ENCODE measurements around the gene TPRX2. TPM values are rescaled to one million over a fixed set of nuclear protein-coding genes. Genes with fewer than 3 reads are reported as not detected.
"Not testable (repeated sequence)": the region's sequence is repeated elsewhere in the genome, so short reads cannot be mapped to it uniquely, and the experiment has no call there.

Gene TPRX2
- total RNA-seq, 1 donor from 2014 or later, result not detected

GRCh38 chr19:47859838-47860237 is 803 bp downstream of the TPRX2 start:
- H3K36me3 Mint-ChIP-seq (ENCODE audit: low read depth, unreplicated experiment); DNase-seq (ENCODE audit: low read depth); FAIRE-seq; H3K27me3 Mint-ChIP-seq (ENCODE audit: low read depth, unreplicated experiment); H2AFZ ChIP-seq (ENCODE audit: low read depth, low read length); H3K4me1 ChIP-seq (ENCODE audit: insufficient read depth, low read length); H3K4me2 ChIP-seq (ENCODE audit: low read length); H3K4me1 Mint-ChIP-seq (ENCODE audit: low read depth, unreplicated experiment); H3K27ac ChIP-seq (ENCODE audit: low read depth, low read length); H3K4me3 Mint-ChIP-seq (ENCODE audit: unreplicated experiment); H4K20me1 ChIP-seq (ENCODE audit: insufficient read depth, low read length); H3K9me3 Mint-ChIP-seq (ENCODE audit: unreplicated experiment); H3K27ac Mint-ChIP-seq (ENCODE audit: unreplicated experiment); H3K9me3 ChIP-seq (ENCODE audit: insufficient read depth, low read depth, low read length); H3K36me3 ChIP-seq (ENCODE audit: insufficient read depth, low read length); H3K4me3 ChIP-seq (ENCODE audit: insufficient read depth, low read depth, low read length); H3K9ac ChIP-seq (ENCODE audit: low read length); H3K79me2 ChIP-seq (ENCODE audit: insufficient read depth, low read length); H3K27me3 ChIP-seq (ENCODE audit: insufficient read depth, low read length): not testable (repeated sequence)

GRCh38 chr19:47860602-47861297 is 1.7 kb downstream of the TPRX2 start:
- H3K4me1 ChIP-seq (ENCODE audit: insufficient read depth, low read length), result no peaks in the 10 kb centered on the region
- DNase-seq (ENCODE audit: low read depth), result no peak
- no peak for FAIRE-seq
- H3K27ac ChIP-seq (ENCODE audit: low read depth, low read length), result no peak overlapping the region
- H3K36me3 ChIP-seq (ENCODE audit: insufficient read depth, low read length), result no peaks in the 10 kb centered on the region
- no peak overlapping the region for H2AFZ ChIP-seq (ENCODE audit: low read depth, low read length)
- peaks cover 8% of the 10 kb centered on the region for H3K9me3 Mint-ChIP-seq (ENCODE audit: unreplicated experiment)
- no peak overlapping the region for H3K9ac ChIP-seq (ENCODE audit: low read length)
- H3K27me3 Mint-ChIP-seq (ENCODE audit: low read depth, unreplicated experiment), result peaks cover 3% of the 10 kb centered on the region
- no peaks in the 10 kb centered on the region for H3K9me3 ChIP-seq (ENCODE audit: insufficient read depth, low read depth, low read length)
- H4K20me1 ChIP-seq (ENCODE audit: insufficient read depth, low read length), result no peaks in the 10 kb centered on the region
- no peaks in the 10 kb centered on the region for H3K27me3 ChIP-seq (ENCODE audit: insufficient read depth, low read length)
- TF ChIP-seq CTCF (IDR thresholded peaks at IDR 0.05; ENCODE audit: insufficient read depth, low read depth, low read length) (no peak), EZH2 (IDR thresholded peaks at IDR 0.05; ENCODE audit: insufficient read depth, low read length) (no peak)
- H3K79me2 ChIP-seq (ENCODE audit: insufficient read depth, low read length), result no peaks in the 10 kb centered on the region
- no peaks in the 10 kb centered on the region for H3K36me3 Mint-ChIP-seq (ENCODE audit: low read depth, unreplicated experiment)
- no peak overlapping the region for H3K4me3 Mint-ChIP-seq (ENCODE audit: unreplicated experiment)
- no peak overlapping the region for H3K4me3 ChIP-seq (ENCODE audit: insufficient read depth, low read depth, low read length)
- no peaks in the 10 kb centered on the region for H3K4me1 Mint-ChIP-seq (ENCODE audit: low read depth, unreplicated experiment)
- H3K4me2 ChIP-seq (ENCODE audit: low read length), result no peak overlapping the region
- no peak overlapping the region for H3K27ac Mint-ChIP-seq (ENCODE audit: unreplicated experiment)

GRCh38 chr19:47861630-47862029 is 2.6 kb downstream of the TPRX2 start:
- Mint-ChIP-seq H3K36me3 (ENCODE audit: low read depth, unreplicated experiment) (no peaks in the 10 kb centered on the region), H3K27me3 (ENCODE audit: low read depth, unreplicated experiment) (peaks cover 3% of the 10 kb centered on the region), H3K4me1 (ENCODE audit: low read depth, unreplicated experiment) (no peaks in the 10 kb centered on the region), H3K27ac (ENCODE audit: unreplicated experiment) (no peak overlapping the region), H3K4me3 (ENCODE audit: unreplicated experiment) (no peak overlapping the region), H3K9me3 (ENCODE audit: unreplicated experiment) (peaks cover 8% of the 10 kb centered on the region)
- H3K36me3 ChIP-seq (ENCODE audit: insufficient read depth, low read length), result no peaks in the 10 kb centered on the region
- DNase-seq (ENCODE audit: low read depth) (no peak), FAIRE-seq (no peak)
- no peak overlapping the region for H3K4me2 ChIP-seq (ENCODE audit: low read length)
- no peaks in the 10 kb centered on the region for H3K27me3 ChIP-seq (ENCODE audit: insufficient read depth, low read length)
- no peaks in the 10 kb centered on the region for H3K79me2 ChIP-seq (ENCODE audit: insufficient read depth, low read length)
- H4K20me1 ChIP-seq (ENCODE audit: insufficient read depth, low read length), result no peaks in the 10 kb centered on the region
- no peak for TF ChIP-seq CTCF (IDR thresholded peaks at IDR 0.05; ENCODE audit: insufficient read depth, low read depth, low read length)
- TF ChIP-seq EZH2 (IDR thresholded peaks at IDR 0.05; ENCODE audit: insufficient read depth, low read length), result no peak
- H3K4me3 ChIP-seq (ENCODE audit: insufficient read depth, low read depth, low read length), result no peak overlapping the region
- no peaks in the 10 kb centered on the region for H3K9me3 ChIP-seq (ENCODE audit: insufficient read depth, low read depth, low read length)
- no peak overlapping the region for H3K9ac ChIP-seq (ENCODE audit: low read length)
- no peak overlapping the region for H3K27ac ChIP-seq (ENCODE audit: low read depth, low read length)
- H2AFZ ChIP-seq (ENCODE audit: low read depth, low read length), result no peak overlapping the region
- H3K4me1 ChIP-seq (ENCODE audit: insufficient read depth, low read length), result no peaks in the 10 kb centered on the region

Data from astrocyte (in vitro differentiated cells and primary cell).